DMS 273 treated with DMSO at 0.1 percent for 48 hours (cell line): Measurements from ENCODE around the gene PTPRG.

ENCODE experiments used
- DNase-seq: peaks from one replicate; lab custom pipeline; 2025; lab: John Stamatoyannopoulos, UW

The PTPRG gene

GRCh38 chr3:62281726-62282125, 720.4 kb downstream of the PTPRG start:
- no peak for DNase-seq

GRCh38 chr3:62284442-62284841, 723.1 kb downstream of the PTPRG start:
- DNase-seq: no peak

DNA sequence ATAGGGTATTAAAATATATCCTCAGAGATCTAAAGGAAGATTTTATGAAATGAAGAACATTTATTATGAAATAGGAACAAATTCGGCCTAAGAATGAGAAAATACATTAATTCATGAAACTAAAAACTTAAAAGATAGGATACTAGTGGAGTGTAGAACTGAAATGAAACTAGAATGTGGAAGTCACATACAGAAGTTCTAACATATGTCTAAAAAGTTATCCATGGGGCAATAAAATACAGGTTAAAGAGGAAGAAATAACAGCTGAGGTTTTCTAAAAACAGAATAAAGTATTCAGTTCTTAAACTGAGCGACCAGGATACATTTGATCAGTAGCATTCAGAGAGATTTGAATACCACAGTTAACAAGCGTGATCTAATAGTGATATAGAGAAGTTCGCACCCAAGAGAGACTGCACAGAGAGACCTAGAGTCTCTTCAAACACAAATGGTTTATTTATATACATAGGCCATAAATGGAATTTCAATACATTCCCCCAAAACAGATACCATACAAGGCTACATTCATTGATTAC, 726.1 kb downstream of the PTPRG start:
- DNase-seq: no peak

- no peak for DNase-seq
These were observed 728.6 kb downstream of the PTPRG start for GRCh38 chr3:62289922-62290321.

GRCh38 chr3:62293051-62293780, 731.8 kb downstream of the PTPRG start:
- DNase-seq: no peak

DNA sequence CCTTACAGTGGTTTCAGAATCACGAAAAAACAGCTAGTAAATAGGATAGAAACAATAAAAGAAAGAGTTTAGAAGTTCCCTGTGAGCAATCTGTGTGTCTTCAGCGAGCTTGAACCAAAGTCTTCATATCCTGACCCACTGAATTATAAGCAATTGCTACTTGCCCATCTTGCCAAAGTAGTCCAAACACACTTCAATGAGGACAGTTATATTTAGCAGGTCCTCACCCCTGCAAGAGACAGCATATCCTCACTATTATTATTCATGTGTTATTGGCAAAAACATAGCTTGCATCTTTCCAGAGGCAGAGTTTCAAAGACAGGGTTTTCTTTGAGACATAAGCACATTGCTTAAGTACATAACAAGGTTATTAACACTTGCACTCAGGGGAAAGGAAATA, 734.2 kb downstream of the PTPRG start:
- DNase-seq: no peak

GRCh38 chr3:62300617-62301016, 739.2 kb downstream of the PTPRG start:
- no peak for DNase-seq

GRCh38 chr3:62312201-62312600, 750.8 kb downstream of the PTPRG start:
- DNase-seq: no peak

DNA sequence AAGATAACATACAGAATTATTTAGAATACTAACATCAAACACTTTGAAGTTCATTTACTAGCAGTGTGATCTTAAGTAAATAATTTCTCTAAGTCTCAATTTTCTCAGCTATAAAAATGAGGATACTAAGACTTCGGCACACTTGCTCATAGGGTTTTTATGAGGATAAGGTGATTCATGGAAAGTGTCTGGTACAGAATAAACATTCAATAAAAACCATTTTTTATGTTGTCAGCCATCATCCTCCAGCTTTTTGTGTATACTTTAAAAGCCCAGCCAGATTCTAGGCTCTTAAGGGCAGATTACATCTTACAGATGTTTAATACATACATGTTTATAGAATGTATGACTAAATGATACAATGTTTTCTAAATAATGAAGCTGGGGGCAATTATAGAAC, 755.2 kb downstream of the PTPRG start:
- DNase-seq: no peak

- no peak for DNase-seq
These were observed 757.0 kb downstream of the PTPRG start for GRCh38 chr3:62318365-62318751.

DNA sequence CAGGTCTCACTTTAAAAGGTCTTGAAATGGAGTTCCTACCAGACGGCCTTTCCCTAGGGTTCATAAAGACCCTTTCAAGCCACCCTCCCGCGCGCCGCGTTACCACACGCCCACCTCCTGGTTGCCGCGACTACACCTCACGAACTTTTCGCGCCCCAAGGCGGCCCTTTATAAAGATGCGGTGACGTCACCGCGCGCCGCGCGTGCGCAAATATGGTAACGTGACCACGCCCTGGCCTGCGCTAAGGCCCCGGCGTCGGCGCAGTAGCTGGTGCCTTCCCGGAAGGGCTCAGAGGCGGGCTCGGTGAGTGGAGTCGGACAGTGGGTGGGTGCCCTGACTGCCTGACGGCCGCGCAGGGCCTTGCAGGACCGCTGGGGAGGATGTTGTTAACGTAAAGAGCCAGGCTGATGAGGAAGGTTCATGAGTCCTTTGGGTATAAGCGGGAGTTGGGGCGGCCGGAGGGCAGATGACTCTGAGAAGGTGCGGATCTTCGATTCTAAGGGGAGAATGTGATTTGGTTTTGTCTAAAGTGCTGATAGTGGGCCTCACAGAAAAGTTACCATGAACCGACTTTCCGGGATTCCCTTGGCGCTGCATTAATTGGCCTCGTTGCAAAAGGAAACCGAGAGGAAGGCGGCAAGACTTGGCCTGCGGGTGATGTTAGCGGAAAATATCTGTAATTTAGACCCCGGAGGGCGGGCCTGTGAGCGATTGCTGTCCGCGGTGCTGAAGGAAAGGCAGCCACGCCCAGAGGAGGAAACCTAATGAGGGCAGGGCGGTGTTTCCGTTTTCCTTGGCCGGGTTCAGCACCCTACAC, 757.6 kb downstream of the PTPRG start:
- DNase-seq: no peak

GRCh38 chr3:62319570-62320243, 758.3 kb downstream of the PTPRG start:
- DNase-seq: no peak

GRCh38 chr3:62323241-62323640, 761.9 kb downstream of the PTPRG start:
- no peak for DNase-seq

- DNase-seq: no peak
These were observed 764.5 kb downstream of the PTPRG start for GRCh38 chr3:62325896-62326295.

GRCh38 chr3:62329971-62330370, 768.6 kb downstream of the PTPRG start:
- peak; percentile 65 for DNase-seq

DNA sequence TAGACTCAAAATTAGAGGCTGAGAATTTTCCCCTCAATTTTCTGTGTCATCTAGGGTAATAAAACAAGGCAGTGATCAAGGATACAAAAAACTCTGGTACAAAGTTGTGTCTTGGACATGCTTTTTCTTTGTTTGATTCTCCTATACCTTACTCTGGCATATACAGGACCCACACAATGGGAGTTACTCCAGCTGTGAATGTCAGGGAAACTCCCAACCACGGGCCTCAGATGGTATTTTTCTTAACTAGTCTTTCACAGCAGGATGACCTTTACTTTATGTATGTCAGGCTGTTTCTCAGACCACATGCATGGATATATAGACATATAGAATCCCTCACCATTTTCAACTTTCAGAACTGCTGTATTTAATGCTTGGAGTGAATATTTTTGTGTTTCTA, 770.6 kb downstream of the PTPRG start:
- no peak for DNase-seq

- DNase-seq: no peak
These were observed 771.5 kb downstream of the PTPRG start for GRCh38 chr3:62332835-62333244.

- DNase-seq: peak; percentile 32
These were observed 773.8 kb downstream of the PTPRG start for GRCh38 chr3:62335196-62335595.

DNA sequence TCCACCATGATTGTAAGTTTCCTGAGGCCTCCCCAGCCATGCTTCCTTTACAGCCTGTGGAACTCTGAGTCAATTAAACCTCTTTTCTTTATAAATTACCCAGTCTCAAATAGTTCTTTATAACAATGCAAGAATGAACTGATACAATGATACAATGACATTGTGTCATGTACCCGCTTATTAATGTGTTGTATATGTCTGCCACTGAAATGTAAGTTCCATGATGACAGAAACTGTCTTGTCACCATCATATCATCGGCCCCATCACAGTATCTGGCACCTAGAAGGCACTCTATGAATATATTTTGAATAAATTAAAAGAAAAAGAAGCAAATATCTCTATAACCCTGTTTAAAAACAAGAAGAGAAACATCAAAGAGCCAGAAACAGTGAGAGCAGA, 782.4 kb downstream of the PTPRG start:
- no peak for DNase-seq
